ENCODE data around the gene LLGL1.

The LLGL1 gene

GRCh38 chr17:18270046-18270931, 44.9 kb downstream of the LLGL1 start:
- no peak for DNase-seq (ENCODE audit: low read depth)

- DNase-seq (ENCODE audit: low read depth) = no peak
Observed at GRCh38 chr17:18277076-18277475, 51.6 kb downstream of the LLGL1 start.

GRCh38 chr17:18278867-18279266, 53.4 kb downstream of the LLGL1 start:
- no peak for DNase-seq (ENCODE audit: low read depth)

- no peak for DNase-seq (ENCODE audit: low read depth)
Observed at GRCh38 chr17:18280249-18280648, 54.8 kb downstream of the LLGL1 start.

GRCh38 chr17:18280766-18281371, 55.4 kb downstream of the LLGL1 start:
- DNase-seq (ENCODE audit: low read depth) = no peak

- DNase-seq (ENCODE audit: low read depth) = no peak
Observed at GRCh38 chr17:18281788-18282187, 56.4 kb downstream of the LLGL1 start.

GRCh38 chr17:18285296-18285695, 59.9 kb downstream of the LLGL1 start:
- no peak for DNase-seq (ENCODE audit: low read depth)

GRCh38 chr17:18291718-18292540, 66.5 kb downstream of the LLGL1 start:
- no peak for DNase-seq (ENCODE audit: low read depth)

All from CMK (cell line).